HUDEP-2 (cell line): ENCODE measurements around the gene INTS4.
"Not testable (repeated sequence)": the region's sequence is repeated elsewhere in the genome, so short reads cannot be mapped to it uniquely, and the experiment has no call there.

Source experiments
- DNase-seq, 76 experiments: peaks; one replicate each; lab custom pipeline; 2025; ENCODE audit not compliant: unreplicated experiment in 76 of 76; lab: John Stamatoyannopoulos, UW

INTS4 gene

GRCh38 chr11:77967121-77967520 is 27.3 kb downstream of the INTS4 start:
- no peak for DNase-seq

DNA sequence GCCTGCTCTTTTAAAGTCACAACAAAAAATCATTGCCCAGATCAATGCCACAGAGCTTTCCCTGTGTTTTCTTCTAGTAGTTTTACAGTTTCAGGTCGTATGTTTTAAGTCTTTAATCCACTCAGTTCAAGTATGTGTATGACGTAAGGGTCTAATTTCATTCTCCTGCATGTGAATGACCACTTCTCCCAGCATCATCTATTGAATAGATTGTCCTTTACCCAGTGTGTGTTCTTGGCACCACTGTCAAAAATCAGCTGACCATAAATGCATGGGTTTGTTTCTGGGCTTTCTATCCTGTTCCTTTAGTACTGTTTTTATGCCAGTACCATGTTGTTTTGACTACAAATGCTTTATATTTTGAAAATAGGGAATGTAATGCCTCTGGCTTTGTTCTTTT is 28.1 kb downstream of the INTS4 start:
- no peak for DNase-seq

- no peak for DNase-seq
Observed at GRCh38 chr11:77959434-77959833, 35.0 kb downstream of the INTS4 start.

DNA sequence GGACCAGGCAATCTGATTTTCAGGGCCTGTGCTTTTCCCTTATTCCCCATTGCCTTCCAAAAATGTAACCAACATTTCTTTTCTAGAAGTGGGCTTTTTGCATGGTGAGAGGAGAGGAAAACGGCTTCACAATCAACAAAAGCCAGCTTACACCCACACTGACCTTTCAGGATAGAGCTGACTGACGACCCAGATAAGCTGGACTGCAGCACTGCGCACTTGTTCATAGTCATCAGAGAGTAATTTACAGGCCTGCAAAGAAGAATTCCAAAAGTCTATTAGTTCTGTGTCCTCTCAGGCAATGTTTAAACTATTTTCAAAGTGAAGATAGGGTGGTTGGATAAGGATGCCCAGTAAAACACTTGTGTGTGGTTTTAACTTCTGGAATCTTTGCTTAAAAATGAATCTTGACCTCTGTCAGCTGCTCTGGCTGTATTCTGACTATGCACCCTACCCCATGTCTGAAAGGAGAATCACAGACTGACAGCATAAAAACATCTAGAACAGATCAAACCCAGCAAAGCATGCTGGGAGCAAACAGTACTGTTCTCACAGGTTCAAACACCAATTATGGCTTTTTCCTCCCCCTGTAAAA is 35.8 kb downstream of the INTS4 start:
- not testable (repeated sequence) for DNase-seq

DNA sequence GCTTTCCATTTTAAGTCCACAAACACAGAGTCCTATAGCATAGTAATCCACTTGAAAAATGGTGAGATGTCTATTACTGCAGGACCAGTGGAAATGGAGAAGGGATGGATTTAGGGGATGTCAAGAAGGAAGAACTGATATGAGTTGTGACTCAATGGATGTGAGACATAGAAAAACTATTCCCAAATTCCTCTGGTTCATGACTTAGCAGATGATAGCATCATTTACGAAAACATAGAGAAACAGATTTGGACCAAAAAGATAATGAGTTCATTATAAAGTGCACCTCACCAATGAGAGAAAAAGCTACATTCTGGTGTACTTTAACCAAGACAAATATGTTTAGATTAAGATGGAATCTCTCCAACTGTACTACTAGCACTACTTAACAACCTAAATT is 51.2 kb downstream of the INTS4 start:
- DNase-seq, result not testable (repeated sequence)

DNA sequence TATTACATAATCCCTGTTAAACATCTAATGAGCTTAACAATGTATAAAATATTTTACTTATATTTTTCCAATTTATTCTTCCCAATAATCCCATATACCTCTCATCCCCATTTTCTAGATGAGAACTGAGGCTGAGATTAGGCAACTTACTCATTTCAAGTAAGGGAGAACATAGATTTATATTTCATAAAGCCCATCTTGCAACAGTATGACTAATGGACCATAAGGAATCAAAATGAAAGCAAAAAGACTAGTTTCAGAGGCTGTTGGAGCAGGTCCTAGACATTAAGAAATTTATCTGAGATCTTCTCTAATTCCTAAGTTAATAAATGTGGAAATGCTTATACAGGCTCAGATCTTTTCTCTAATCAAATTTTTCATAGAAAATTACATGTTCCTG is 52.0 kb downstream of the INTS4 start:
- DNase-seq, result not testable (repeated sequence)

DNA sequence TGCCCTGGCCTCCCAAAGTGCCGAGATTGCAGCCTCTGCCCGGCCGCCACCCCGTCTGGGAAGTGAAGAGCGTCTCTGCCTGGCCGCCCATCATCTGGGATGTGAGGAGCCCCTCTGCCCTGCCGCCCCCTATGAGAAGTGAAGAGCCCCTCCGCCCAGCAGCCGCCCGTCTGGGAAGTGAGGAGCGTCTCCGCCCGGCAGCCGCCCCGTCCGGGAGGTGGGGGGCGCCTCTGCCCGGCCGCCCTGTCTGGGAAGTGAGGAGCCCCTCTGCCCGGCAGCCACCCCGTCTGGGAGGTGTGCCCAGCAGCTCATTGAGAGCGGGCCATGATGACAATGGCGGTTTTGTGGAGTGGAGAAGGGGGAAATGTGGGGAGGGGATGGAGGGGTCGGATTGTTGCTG is 60.9 kb downstream of the INTS4 start:
- not testable (repeated sequence) for DNase-seq

GRCh38 chr11:77930334-77931208 is 63.9 kb downstream of the INTS4 start:
- peak in 8 of 76 experiments; percentile 2 to 18 (median 9) for DNase-seq

GRCh38 chr11:77917713-77918112 is 76.8 kb downstream of the INTS4 start:
- DNase-seq, result not testable (repeated sequence)

DNA sequence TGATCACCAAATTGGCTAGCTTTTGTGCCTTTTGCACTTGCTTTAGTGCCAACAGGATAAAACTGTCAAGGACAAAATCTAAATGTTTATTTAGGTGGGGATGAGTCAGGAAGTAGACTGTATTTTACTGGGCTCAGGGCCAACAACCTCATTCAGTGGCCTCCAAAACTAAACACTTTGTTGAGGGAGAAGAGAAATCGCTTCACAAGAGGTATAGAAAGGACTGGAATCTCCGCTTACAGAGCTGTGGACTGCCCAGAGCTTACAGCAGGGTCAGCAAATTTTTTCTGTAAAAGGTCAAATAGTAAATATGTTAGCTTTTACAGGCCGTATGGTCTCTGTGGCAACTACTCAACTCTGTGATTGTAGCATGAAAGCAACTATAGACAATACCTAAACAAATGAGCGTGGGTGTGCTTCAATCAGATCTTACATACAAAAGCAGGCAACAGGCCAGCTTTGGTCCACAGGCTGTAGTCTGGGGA is 80.1 kb downstream of the INTS4 start:
- DNase-seq, result not testable (repeated sequence)

GRCh38 chr11:77913608-77914306 is 80.7 kb downstream of the INTS4 start:
- not testable (repeated sequence) for DNase-seq

GRCh38 chr11:77910828-77911227 is 83.6 kb downstream of the INTS4 start:
- DNase-seq, result not testable (repeated sequence)

DNA sequence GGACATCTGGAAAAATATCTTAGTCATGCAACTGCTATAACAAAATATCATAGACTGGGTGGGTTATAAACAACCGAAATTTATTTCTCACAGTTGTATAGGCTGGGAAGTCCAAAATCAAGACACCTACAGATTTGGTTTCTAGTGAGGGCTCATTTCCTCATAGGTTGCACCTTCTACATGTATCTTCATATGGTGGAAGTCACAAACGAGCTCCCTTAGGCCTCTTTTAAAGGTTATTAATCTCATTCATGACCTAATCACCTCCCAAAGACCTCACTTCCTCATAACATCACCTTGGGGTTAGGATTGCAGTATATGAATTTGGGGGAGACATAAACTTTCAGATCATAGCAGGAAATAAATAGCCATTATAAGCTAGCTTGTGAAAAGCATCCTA is 85.2 kb downstream of the INTS4 start:
- no peak for DNase-seq

- no peak for DNase-seq
Observed at GRCh38 chr11:77908835-77909234, 85.6 kb downstream of the INTS4 start.

DNA sequence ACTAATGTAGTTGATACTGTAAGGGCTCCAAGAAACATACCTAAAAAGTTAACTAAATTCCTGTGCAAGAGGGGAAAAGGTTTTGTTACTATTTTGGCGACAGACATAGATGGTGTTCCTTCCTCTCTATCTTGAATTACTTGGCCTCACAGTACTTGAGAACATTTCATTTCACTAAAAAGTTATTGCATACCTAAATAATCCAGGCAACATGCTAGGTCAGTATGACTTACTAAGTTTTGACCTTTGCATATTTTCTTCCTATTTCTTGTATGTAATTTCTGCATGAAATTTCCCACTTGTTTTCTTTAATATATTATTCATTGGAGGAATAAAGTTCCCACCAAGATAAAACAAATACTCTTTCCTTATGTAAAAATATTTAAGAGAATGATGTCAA is 99.5 kb downstream of the INTS4 start:
- not testable (repeated sequence) for DNase-seq

- DNase-seq, result not testable (repeated sequence)
Observed at GRCh38 chr11:77891703-77892102, 102.8 kb downstream of the INTS4 start.

DNA sequence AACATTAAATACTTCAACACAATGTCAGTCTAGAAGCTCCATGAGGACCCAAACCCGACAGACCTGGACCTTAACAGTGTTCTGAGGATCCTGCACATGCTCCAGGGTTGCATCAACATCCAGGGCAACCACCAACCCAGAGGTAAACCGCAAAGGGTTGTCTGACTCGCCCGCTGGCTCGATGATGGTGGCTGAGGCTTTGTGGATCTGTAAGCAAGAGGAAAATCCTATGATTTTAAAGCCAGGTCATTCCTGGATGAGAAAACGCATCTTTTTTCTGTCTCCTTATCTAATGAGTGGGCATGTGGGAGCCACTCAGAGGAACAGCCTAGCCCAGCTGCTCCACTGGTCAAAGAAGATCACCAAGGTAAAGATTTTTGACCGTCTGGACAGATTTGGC is 103.2 kb downstream of the INTS4 start:
- DNase-seq, result not testable (repeated sequence)

- not testable (repeated sequence) for DNase-seq
Observed at GRCh38 chr11:77890619-77891056, 103.8 kb downstream of the INTS4 start.

DNA sequence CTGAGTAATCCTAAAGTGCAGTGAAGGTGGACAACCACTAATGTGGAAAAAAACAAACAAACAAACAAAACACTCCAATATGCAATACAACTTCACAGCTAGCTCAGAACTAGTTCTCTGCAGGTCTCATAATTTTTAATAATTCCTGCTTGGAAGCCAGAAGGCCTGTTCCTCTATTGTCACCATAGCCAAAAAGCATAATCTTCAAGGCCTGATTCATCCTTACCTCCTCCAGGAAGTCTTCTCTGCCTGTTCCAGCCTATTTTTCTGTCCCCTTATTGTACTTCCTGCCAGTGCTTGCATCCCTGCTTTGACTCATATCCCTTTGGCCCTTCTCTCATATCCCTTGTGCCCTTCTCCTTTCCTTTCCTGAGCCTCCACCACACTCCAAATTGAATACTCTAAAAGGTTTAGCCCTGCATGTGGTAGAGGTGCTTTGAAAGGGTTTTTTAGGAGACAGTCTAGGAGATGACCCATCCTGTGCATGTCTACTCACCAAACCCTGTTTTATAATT is 104.3 kb downstream of the INTS4 start:
- not testable (repeated sequence) for DNase-seq

- DNase-seq, result not testable (repeated sequence)
Observed at GRCh38 chr11:77889045-77889444, 105.4 kb downstream of the INTS4 start.

DNA sequence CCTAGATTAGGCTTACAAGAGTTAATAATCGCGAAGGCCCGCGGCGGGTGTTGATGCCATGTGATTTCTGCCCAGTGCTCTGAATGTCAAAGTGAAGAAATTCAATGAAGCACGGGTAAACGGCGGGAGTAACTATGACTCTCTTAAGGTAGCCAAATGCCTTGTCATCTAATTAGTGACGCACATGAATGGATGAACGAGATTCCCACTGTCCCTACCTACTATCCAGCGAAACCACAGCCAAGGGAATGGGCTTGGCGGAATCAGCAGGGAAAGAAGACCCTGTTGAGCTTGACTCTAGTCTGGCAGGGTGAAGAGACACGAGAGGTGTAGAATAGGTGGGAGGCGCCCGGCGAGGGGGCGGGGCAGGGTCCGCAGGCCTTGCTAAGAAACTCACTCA is 108.1 kb downstream of the INTS4 start:
- DNase-seq, result no peak
